ENCODE measurements around the gene SYTL2. TPM values are rescaled to one million over a fixed set of nuclear protein-coding genes. Genes with fewer than 3 reads are reported as not detected.
"Not testable (repeated sequence)": the region's sequence is repeated elsewhere in the genome, so short reads cannot be mapped to it uniquely, and the experiment has no call there.

The SYTL2 gene
- polyA plus RNA-seq, 3 donors from 2014 or later = 26.1 to 67.0 (median 33.3) TPM

GRCh38 chr11:85777603-85777972 lies 33.4 kb downstream of the SYTL2 start:
- Mint-ChIP-seq H3K36me3 (peaks cover 12 to 20% (median 19%) of the 10 kb centered on the region in 3 donors), H3K4me1 (peaks cover 79 to 96% of the 10 kb centered on the region in 2 donors), H3K27ac (peak overlapping the region; percentile 45 to 83 (median 66))
- not testable (repeated sequence) for H3K9me3 Mint-ChIP-seq; DNase-seq; H3K4me3 Mint-ChIP-seq; H3K27me3 Mint-ChIP-seq (ENCODE audit: low read depth in 3 of 3)

- no peaks in the 10 kb centered on the region for H3K27me3 Mint-ChIP-seq (ENCODE audit: low read depth in 3 of 3)
- peak overlapping the region in 1 of 5 donors; percentile 34 for H3K4me3 Mint-ChIP-seq
- peak overlapping the region in 5 of 6 donors; percentile 65 to 91 (median 81) for H3K27ac Mint-ChIP-seq
- peaks cover 7 to 17% (median 17%) of the 10 kb centered on the region in 3 donors for H3K36me3 Mint-ChIP-seq
- peaks cover 79 to 95% of the 10 kb centered on the region in 2 donors for H3K4me1 Mint-ChIP-seq
- DNase-seq = no peak
- no peaks in the 10 kb centered on the region for H3K9me3 Mint-ChIP-seq
Observed at GRCh38 chr11:85776951-85777602, 33.9 kb downstream of the SYTL2 start.

GRCh38 chr11:85774256-85775101 lies 36.5 kb downstream of the SYTL2 start:
- H3K4me3 Mint-ChIP-seq = peak overlapping the region in 4 of 5 donors; percentile 22 to 76 (median 44)
- H3K9me3 Mint-ChIP-seq = no peaks in the 10 kb centered on the region
- H3K36me3 Mint-ChIP-seq = peaks cover 11 to 25% (median 14%) of the 10 kb centered on the region in 3 donors
- DNase-seq = no peak
- no peaks in the 10 kb centered on the region for H3K27me3 Mint-ChIP-seq (ENCODE audit: low read depth in 3 of 3)
- peak overlapping the region; percentile 68 to 90 (median 82) for H3K27ac Mint-ChIP-seq
- H3K4me1 Mint-ChIP-seq = peaks cover 72 to 91% of the 10 kb centered on the region in 2 donors

- H3K27ac Mint-ChIP-seq = peak overlapping the region in 3 of 6 donors; percentile 23 to 69 (median 54)
- H3K4me1 Mint-ChIP-seq = peaks cover 80 to 94% of the 10 kb centered on the region in 2 donors
- H3K4me3 Mint-ChIP-seq = no peak overlapping the region
- H3K36me3 Mint-ChIP-seq = peaks cover 19 to 32% (median 24%) of the 10 kb centered on the region in 3 donors
- no peaks in the 10 kb centered on the region for H3K9me3 Mint-ChIP-seq
- H3K27me3 Mint-ChIP-seq (ENCODE audit: low read depth in 3 of 3) = no peaks in the 10 kb centered on the region
- no peak for DNase-seq
Observed at GRCh38 chr11:85772695-85773094, 38.2 kb downstream of the SYTL2 start.

- DNase-seq = no peak
- no peak overlapping the region for H3K4me3 Mint-ChIP-seq
- H3K27me3 Mint-ChIP-seq (ENCODE audit: low read depth in 3 of 3) = no peaks in the 10 kb centered on the region
- H3K9me3 Mint-ChIP-seq = no peaks in the 10 kb centered on the region
- H3K4me1 Mint-ChIP-seq = peaks cover 82 to 94% of the 10 kb centered on the region in 2 donors
- H3K36me3 Mint-ChIP-seq = peaks cover 19 to 29% (median 24%) of the 10 kb centered on the region in 3 donors
- H3K27ac Mint-ChIP-seq = peak overlapping the region in 2 of 6 donors; percentile 45 to 50
Observed at GRCh38 chr11:85771568-85771967, 39.4 kb downstream of the SYTL2 start.

GRCh38 chr11:85769771-85770170 lies 41.2 kb downstream of the SYTL2 start:
- Mint-ChIP-seq H3K27ac (peak overlapping the region; percentile 60 to 90 (median 82)), H3K4me3 (peak overlapping the region; percentile 1 to 69 (median 22)), H3K36me3 (peaks cover 17 to 25% (median 22%) of the 10 kb centered on the region in 3 donors), H3K9me3 (no peaks in the 10 kb centered on the region), H3K27me3 (ENCODE audit: low read depth in 3 of 3) (no peaks in the 10 kb centered on the region), H3K4me1 (peaks cover 85 to 94% of the 10 kb centered on the region in 2 donors)
- DNase-seq = peak; percentile 44 to 57 (median 54)

GRCh38 chr11:85768473-85769146 lies 42.3 kb downstream of the SYTL2 start:
- Mint-ChIP-seq H3K27ac (peak overlapping the region; percentile 50 to 90 (median 82)), H3K27me3 (ENCODE audit: low read depth in 3 of 3) (peaks cover 0 to 4% (median 3%) of the 10 kb centered on the region in 3 donors), H3K36me3 (peaks cover 22 to 31% (median 27%) of the 10 kb centered on the region in 3 donors), H3K4me3 (peak overlapping the region in 2 of 5 donors; percentile 4 to 29), H3K4me1 (peaks cover 87 to 94% of the 10 kb centered on the region in 2 donors), H3K9me3 (no peaks in the 10 kb centered on the region)
- DNase-seq = no peak

GRCh38 chr11:85767246-85767945 lies 43.5 kb downstream of the SYTL2 start:
- Mint-ChIP-seq H3K27me3 (ENCODE audit: low read depth in 3 of 3) (peaks cover 0 to 4% (median 3%) of the 10 kb centered on the region in 3 donors), H3K4me1 (peaks cover 88 to 94% of the 10 kb centered on the region in 2 donors), H3K36me3 (peaks cover 25 to 34% (median 29%) of the 10 kb centered on the region in 3 donors), H3K9me3 (no peaks in the 10 kb centered on the region), H3K4me3 (peak overlapping the region in 1 of 5 donors; percentile 3), H3K27ac (peak overlapping the region; percentile 44 to 88 (median 68))
- no peak for DNase-seq

GRCh38 chr11:85766721-85767161 lies 44.2 kb downstream of the SYTL2 start:
- Mint-ChIP-seq H3K4me3 (no peak overlapping the region), H3K27me3 (ENCODE audit: low read depth in 3 of 3) (peaks cover 0 to 5% (median 3%) of the 10 kb centered on the region in 3 donors), H3K27ac (peak overlapping the region; percentile 10 to 77 (median 58)), H3K9me3 (no peaks in the 10 kb centered on the region), H3K4me1 (peaks cover 93 to 98% of the 10 kb centered on the region in 2 donors), H3K36me3 (peaks cover 28 to 34% (median 29%) of the 10 kb centered on the region in 3 donors)
- DNase-seq = no peak

GRCh38 chr11:85764796-85765195 lies 46.1 kb downstream of the SYTL2 start:
- DNase-seq = no peak
- Mint-ChIP-seq H3K36me3 (peaks cover 27 to 32% (median 28%) of the 10 kb centered on the region in 3 donors), H3K27me3 (ENCODE audit: low read depth in 3 of 3) (peaks cover 0 to 5% (median 3%) of the 10 kb centered on the region in 3 donors), H3K4me3 (no peak overlapping the region), H3K9me3 (no peaks in the 10 kb centered on the region), H3K4me1 (peaks cover 94 to 96% of the 10 kb centered on the region in 2 donors), H3K27ac (peak overlapping the region in 5 of 6 donors; percentile 47 to 87 (median 77))

GRCh38 chr11:85762226-85762625 lies 48.7 kb downstream of the SYTL2 start:
- Mint-ChIP-seq H3K4me3 (peak overlapping the region in 1 of 5 donors; percentile 5), H3K27ac (peak overlapping the region; percentile 47 to 89 (median 68)), H3K4me1 (peaks cover 92 to 95% of the 10 kb centered on the region in 2 donors), H3K9me3 (no peaks in the 10 kb centered on the region), H3K27me3 (ENCODE audit: low read depth in 3 of 3) (peaks cover 0 to 7% (median 4%) of the 10 kb centered on the region in 3 donors), H3K36me3 (peaks cover 27 to 33% (median 27%) of the 10 kb centered on the region in 3 donors)
- DNase-seq = no peak

GRCh38 chr11:85759915-85760314 lies 51.0 kb downstream of the SYTL2 start:
- Mint-ChIP-seq H3K4me3 (peak overlapping the region; percentile 4 to 64 (median 53)), H3K36me3 (peaks cover 27 to 31% (median 30%) of the 10 kb centered on the region in 3 donors), H3K27ac (peak overlapping the region; percentile 68 to 98 (median 88)), H3K4me1 (peaks cover 93 to 96% of the 10 kb centered on the region in 2 donors), H3K27me3 (ENCODE audit: low read depth in 3 of 3) (peaks cover 4 to 18% (median 7%) of the 10 kb centered on the region in 3 donors), H3K9me3 (no peaks in the 10 kb centered on the region)
- DNase-seq = no peak
